ENCODE data around the gene MYO15B.

DNA sequence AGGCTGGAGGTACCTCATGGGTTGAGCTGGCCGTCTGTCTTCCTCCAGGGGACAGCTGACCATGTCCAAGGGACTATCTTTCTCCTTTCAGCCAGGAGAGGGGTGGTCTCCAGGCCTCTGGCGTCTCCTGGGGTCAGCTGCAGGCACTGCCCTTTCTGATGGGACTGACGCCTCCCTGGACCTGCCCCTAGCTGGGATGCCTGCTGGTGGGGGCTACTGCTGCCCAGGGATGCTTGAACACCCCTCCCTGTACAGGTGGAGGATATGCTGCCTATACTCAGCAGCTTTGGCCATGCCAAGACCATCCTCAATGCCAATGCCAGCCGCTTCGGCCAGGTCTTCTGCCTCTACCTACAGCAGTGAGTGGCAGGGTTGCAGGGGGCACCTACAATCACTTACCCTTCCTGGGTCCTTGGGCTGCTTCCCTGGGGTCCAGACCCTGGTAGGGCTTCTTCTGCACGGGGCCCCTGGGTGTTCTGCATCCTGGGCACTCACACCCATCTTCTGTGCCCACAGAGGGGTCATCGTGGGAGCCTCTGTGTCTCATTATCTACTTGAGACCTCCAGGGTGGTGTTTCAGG lies 4.2 kb downstream of the MYO15B start:
- TF ChIP-seq, protein P1, sequence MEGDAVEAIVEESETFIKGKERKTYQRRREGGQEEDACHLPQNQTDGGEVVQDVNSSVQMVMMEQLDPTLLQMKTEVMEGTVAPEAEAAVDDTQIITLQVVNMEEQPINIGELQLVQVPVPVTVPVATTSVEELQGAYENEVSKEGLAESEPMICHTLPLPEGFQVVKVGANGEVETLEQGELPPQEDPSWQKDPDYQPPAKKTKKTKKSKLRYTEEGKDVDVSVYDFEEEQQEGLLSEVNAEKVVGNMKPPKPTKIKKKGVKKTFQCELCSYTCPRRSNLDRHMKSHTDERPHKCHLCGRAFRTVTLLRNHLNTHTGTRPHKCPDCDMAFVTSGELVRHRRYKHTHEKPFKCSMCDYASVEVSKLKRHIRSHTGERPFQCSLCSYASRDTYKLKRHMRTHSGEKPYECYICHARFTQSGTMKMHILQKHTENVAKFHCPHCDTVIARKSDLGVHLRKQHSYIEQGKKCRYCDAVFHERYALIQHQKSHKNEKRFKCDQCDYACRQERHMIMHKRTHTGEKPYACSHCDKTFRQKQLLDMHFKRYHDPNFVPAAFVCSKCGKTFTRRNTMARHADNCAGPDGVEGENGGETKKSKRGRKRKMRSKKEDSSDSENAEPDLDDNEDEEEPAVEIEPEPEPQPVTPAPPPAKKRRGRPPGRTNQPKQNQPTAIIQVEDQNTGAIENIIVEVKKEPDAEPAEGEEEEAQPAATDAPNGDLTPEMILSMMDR (IDR thresholded peaks at IDR 0.05; ENCODE audit: low read length): no peak
- no peak for TF ChIP-seq EZH2 (IDR thresholded peaks at IDR 0.05; ENCODE audit: borderline replicate concordance, low read length)
